GM19324 (cell line): ENCODE results near the gene EIF5.
"Not testable (repeated sequence)": the region's sequence is repeated elsewhere in the genome, so short reads cannot be mapped to it uniquely, and the experiment has no call there.

Experiments
- ATAC-seq: cut with Tn5 transposase; IDR thresholded peaks from one replicate; pipeline ENCODE4 v1.9.1; 2021; ENCODE audit warnings: mild to moderate bottlenecking, moderate library complexity; ENCODE audit not compliant: unreplicated experiment, low FRiP score

The EIF5 gene

GRCh38 chr14:103332143-103332919 lies 1.7 kb upstream of the EIF5 start:
- no peak for ATAC-seq

- peak; percentile 19 for ATAC-seq
Measured at GRCh38 chr14:103334644-103335622, 896 bp downstream of the EIF5 start.

GRCh38 chr14:103336191-103336590 lies 2.2 kb downstream of the EIF5 start:
- no peak for ATAC-seq

- ATAC-seq, result no peak
Measured at GRCh38 chr14:103337794-103338193, 3.8 kb downstream of the EIF5 start.

GRCh38 chr14:103339561-103339960 lies 5.5 kb downstream of the EIF5 start:
- no peak for ATAC-seq

- ATAC-seq, result no peak
Measured at GRCh38 chr14:103340480-103341212, 6.6 kb downstream of the EIF5 start.

- no peak for ATAC-seq
Measured at GRCh38 chr14:103341250-103342129, 7.5 kb downstream of the EIF5 start.

- ATAC-seq, result no peak
Measured at GRCh38 chr14:103343164-103343879, 9.3 kb downstream of the EIF5 start.

- no peak for ATAC-seq
Measured at GRCh38 chr14:103343905-103344797, 10.1 kb downstream of the EIF5 start.

- ATAC-seq, result no peak
Measured at GRCh38 chr14:103346286-103346685, 12.2 kb downstream of the EIF5 start.

GRCh38 chr14:103347091-103347815 lies 13.2 kb downstream of the EIF5 start:
- no peak for ATAC-seq

- ATAC-seq, result no peak
Measured at GRCh38 chr14:103348154-103348553, 14.1 kb downstream of the EIF5 start.

- no peak for ATAC-seq
Measured at GRCh38 chr14:103349982-103350381, 15.9 kb downstream of the EIF5 start.

- ATAC-seq, result no peak
Measured at GRCh38 chr14:103353362-103353761, 19.3 kb downstream of the EIF5 start.

GRCh38 chr14:103354141-103354540 lies 20.1 kb downstream of the EIF5 start:
- ATAC-seq, result no peak

- ATAC-seq, result no peak
Measured at GRCh38 chr14:103356024-103356682, 22.1 kb downstream of the EIF5 start.

GRCh38 chr14:103357552-103357951 lies 23.5 kb downstream of the EIF5 start:
- ATAC-seq, result not testable (repeated sequence)
